GM21723 (cell line): ENCODE measurements around the gene PCARE.
A peak's percentile ranks its signal among the peaks of the same experiment; 100 is the strongest.
"Not testable (repeated sequence)": the region's sequence is repeated elsewhere in the genome, so short reads cannot be mapped to it uniquely, and the experiment has no call there.

Source experiments
- ATAC-seq: cut with Tn5 transposase; IDR thresholded peaks from one replicate; pipeline ENCODE4 v1.9.1; 2021; ENCODE audit warnings: mild to moderate bottlenecking, moderate library complexity; ENCODE audit not compliant: unreplicated experiment

Gene PCARE

GRCh38 chr2:29074411-29074810 is at the start of gene PCARE:
Gene PCARE, minus strand, starts transcription at chr2:29074523. Its CDS starts 262 bp downstream, at chr2:29074261.
- ATAC-seq = no peak

GRCh38 chr2:29123617-29124349 is 49.5 kb upstream of the PCARE start:
- ATAC-seq = no peak

- ATAC-seq = no peak
These were observed 46.5 kb upstream of the PCARE start for GRCh38 chr2:29120846-29121245.

GRCh38 chr2:29119211-29119610 is 44.9 kb upstream of the PCARE start:
- ATAC-seq = no peak

GRCh38 chr2:29117636-29118303 is 43.4 kb upstream of the PCARE start:
- no peak for ATAC-seq

DNA sequence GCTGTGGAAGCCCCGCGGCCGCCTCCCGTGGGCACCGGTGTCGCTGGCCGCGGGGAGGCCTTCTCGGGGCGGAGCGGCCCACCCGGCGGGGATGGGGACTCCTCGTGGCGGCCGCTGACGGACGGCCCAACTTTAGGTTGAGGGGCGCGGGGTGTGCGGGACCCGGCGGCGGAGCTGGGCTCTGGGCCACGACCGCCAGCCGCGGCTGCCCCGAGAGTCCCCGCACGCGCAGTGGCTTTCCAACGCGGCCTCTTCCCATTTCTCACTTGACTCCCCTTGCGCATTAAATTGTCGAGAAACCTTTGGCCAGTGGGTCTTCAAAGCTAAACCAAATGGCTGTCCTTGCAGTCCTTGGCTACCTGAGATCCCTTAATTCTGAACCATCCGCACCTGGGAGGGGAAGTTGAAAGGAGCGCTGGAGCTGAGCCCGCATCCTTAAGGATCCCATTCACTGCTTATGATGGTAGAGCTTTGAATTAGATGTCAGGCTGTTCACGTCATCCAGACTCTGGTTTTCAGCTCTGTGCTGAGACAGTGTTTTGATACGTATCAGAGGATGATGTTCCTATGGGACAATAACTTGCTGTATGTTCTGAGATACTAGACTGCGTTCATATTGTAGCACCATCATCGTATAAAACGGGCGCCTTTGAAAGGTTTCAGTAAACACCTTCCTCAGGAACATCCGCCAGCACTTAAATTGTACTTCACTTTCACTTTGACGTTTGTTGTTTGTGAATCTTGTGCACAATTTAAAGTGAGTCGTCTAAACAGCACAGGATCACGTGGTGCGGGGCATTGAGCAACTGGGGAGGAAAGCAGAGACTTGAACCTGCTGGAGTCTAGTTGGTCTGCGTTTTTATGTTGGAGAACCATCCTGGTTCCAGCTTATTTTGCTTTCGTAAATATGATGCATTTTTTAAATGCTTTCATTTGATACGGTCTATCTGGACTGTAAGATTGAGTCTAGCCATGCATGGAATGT is 41.8 kb upstream of the PCARE start:
- peak; percentile 47 for ATAC-seq

DNA sequence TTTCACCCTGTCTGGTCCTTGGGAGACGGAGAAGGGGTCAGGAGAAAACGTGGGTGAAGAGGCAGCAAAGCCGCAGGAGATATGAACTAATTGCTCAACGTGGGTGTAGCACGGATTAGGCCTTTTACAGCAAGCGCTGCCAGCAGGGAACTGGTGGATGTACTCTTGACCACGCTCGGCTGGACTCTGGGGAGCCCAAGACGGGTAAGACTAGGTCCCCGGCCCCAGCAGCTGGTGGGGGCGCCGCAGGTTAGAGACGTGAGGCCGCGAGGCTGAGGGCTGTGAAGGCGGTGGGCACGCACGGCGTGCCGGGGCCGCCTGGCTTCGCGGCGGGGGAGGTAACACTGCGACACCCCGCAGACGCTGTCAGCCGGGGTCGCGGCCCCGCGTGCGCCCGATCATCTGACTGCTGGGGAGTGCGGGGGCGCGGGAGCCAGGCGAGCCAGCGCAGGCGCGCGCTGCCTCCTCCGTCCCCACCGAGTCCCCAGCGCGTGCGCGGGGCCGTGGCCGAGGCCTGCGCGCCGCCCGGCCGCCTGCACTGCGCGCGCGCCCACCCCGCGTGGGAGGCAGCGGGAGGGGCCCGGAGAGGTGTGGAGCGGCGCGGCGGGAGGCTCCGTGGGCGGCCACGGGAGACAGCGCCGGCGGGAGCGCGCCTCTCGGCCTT is 40.8 kb upstream of the PCARE start, which contains the start of gene CLIP4:
Gene CLIP4 (plus strand): TSS at position 470 of the 664 bp plus-strand sequence. CDS start 5,974 bp downstream, outside the sequence.
- peak; percentile 39 for ATAC-seq

DNA sequence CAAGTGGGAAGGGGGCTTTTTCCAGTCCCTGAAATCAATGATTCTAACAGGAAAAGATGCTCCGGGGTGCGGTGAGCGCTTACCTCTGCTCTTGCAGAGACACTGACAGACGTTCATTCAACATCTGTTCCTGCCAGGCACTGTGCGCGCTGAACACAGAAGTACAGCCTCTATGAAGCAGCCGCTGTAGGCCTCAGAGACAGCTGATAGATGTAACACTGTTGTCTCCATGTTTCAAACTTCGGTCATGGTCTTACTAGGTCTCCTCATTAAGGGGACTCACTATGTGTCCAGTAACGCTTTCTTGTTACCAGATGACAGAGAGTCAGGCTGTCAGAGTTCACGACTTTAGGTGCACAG is 40.2 kb upstream of the PCARE start:
- no peak for ATAC-seq

GRCh38 chr2:29113891-29114321 is 39.6 kb upstream of the PCARE start:
- peak; percentile 40 for ATAC-seq

DNA sequence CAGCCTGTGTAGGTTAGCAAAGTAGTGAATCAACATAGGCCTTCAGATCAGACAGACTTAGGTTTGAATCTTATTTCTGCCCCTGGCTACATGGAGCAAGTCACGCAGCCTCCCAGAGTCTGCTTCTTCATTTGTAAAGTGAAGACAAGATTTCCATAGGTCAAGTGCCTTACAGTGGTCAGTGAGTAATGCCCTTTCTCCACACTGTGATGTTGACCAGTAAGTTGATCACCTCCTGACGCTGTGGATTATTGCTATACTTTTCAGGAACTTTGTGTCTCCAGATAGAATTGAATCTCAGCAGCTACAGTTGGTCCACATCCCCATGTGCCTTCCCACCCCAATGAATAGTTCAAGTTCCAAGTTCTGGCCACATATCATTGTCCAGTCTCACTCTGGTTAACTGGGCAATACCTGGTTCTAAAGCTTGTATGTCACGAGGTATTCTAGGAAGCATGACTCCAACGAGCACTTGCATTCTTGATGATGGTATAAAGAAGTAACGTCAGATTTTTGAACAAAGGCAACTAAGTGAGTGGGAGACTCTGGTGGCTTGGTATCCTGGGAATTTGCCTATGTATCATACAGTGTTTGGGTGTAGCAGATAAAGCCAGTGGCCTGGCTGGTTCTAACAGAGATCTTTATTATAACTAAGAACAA is 38.8 kb upstream of the PCARE start:
- ATAC-seq = no peak

GRCh38 chr2:29112379-29112778 is 38.1 kb upstream of the PCARE start:
- ATAC-seq = no peak

GRCh38 chr2:29110916-29111535 is 36.7 kb upstream of the PCARE start:
- ATAC-seq = peak; percentile 43

- ATAC-seq = no peak
These were observed 34.9 kb upstream of the PCARE start for GRCh38 chr2:29109246-29109645.

GRCh38 chr2:29108225-29108624 is 33.9 kb upstream of the PCARE start:
- ATAC-seq = no peak

GRCh38 chr2:29107547-29107946 is 33.2 kb upstream of the PCARE start:
- not testable (repeated sequence) for ATAC-seq

DNA sequence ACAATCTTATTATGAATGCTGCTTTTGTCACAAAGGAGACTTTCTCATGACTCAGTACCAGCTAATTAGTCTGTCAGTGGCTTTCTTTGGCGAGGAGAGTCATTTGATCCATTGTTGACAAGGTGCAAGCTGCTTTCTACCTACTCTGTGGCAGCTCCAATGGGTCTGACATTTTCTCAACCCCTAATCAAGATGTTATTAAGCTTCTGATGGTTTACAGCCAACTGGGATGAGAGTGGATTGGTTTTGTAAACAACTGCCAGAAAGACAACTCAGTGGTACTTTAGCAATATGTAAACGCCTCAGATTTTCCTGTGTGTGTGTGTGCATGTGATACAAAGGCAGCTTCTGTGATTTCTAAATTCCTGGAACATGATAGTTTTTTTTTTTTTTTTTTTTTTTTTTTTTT is 32.7 kb upstream of the PCARE start:
- ATAC-seq = no peak

GRCh38 chr2:29106256-29106655 is 31.9 kb upstream of the PCARE start:
- ATAC-seq = no peak

- no peak for ATAC-seq
These were observed 31.1 kb upstream of the PCARE start for GRCh38 chr2:29105375-29105774.

DNA sequence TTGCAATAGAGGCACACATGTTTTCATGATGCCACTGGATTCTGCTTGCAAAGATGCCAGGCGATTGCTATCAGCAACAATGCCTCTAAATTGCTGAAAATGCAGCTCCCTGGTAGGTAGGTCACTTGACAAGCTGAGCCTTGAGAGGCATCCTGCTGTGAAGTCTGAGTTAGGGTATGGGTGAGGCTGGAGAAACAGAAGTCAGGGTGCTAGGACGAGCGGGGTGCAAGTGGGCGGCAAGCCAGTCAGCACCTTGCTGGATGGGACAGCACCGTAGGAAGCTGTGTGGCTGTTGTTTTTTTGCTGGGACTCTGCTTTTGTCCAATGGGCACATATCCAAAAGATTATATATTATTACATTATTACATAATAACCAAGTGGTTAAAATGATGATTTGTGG is 30.4 kb upstream of the PCARE start:
- ATAC-seq = no peak

DNA sequence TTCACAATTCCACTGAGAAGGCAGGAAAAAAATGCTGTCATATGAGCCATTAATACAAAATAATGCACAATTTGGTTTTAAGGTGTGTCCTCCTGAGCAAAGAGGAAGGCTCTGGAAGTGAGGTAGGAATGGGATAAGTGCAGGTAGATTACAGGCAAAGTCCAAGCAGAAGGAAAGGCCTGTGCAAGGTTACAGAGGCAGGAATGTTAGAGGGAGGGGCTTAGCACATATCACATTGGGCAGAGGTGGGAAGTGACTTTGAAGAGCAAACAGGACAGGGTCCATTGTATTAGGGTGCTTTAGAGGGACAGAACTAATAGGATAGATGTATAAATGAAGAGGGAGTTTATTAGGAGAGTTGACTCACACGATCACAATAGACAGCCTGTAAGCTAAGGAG is 26.2 kb upstream of the PCARE start:
- ATAC-seq = no peak
